ENCODE data around the gene STK4. TPM values are rescaled to one million over a fixed set of nuclear protein-coding genes. Genes with fewer than 3 reads are reported as not detected.

STK4 gene
- total and polyA plus RNA-seq, 2 of the 4 experiments (the other 2 are of a cell fraction) = 10.2 to 22.2 TPM

GRCh38 chr20:44952731-44953130 lies 13.6 kb upstream of the STK4 start:
- 86% methylated on average over 1 of the region's 1 CpG; no CpG with 5 or more reads in 1 of the 2 experiments for WGBS, 2 experiments (ENCODE audit: extremely low coverage in 2 of 2, insufficient read length in 1 of 2)
- Histone ChIP-seq H2BK120ac (ENCODE audit: low read depth, low read length) (no peak overlapping the region), H2AK9ac (replicated peaks; ENCODE audit: low read depth, low read length, poor library complexity) (no peak overlapping the region), H3K4me1 (ENCODE audit: control insufficient read depth, insufficient read depth, low read length) (no peaks in the 10 kb centered on the region), H3K27ac (ENCODE audit: insufficient read depth, low read length) (no peak overlapping the region), H3K79me1 (ENCODE audit: low read depth in 1 of 2, low read length in 2 of 2) (peaks cover 33 to 46% of the 10 kb centered on the region in 2 experiments), H3K9me1 (ENCODE audit: insufficient read depth, low read length) (peaks cover 3% of the 10 kb centered on the region; the same call in 1 of the 2 replicates), H4K91ac (ENCODE audit: insufficient read depth, low read depth, low read length) (no peak overlapping the region), H3K4me2 (ENCODE audit: low read depth, low read length) (no peak overlapping the region), H2BK5ac (ENCODE audit: low read depth, low read length, poor library complexity, severe bottlenecking) (no peak overlapping the region), H3K4ac (ENCODE audit: low read depth, low read length) (no peak overlapping the region), H3K9me3 (ENCODE audit: control insufficient read depth, insufficient read depth, low read length) (no peaks in the 10 kb centered on the region), H2AK5ac (ENCODE audit: low read depth, low read length) (no peak overlapping the region), H3K9ac (ENCODE audit: low read depth, low read length) (no peak overlapping the region), H4K20me1 (ENCODE audit: insufficient read depth, low read length) (no peaks in the 10 kb centered on the region), H2AFZ (replicated peaks; ENCODE audit: low read length, poor library complexity) (no peak overlapping the region), H2BK20ac (ENCODE audit: low read depth, low read length) (no peak overlapping the region), H3K27me3 (ENCODE audit: control insufficient read depth, insufficient read depth, low read length) (no peaks in the 10 kb centered on the region), H3K56ac (ENCODE audit: extremely low read depth, insufficient read depth, low read length) (no peak overlapping the region), H3K36me3 (ENCODE audit: control insufficient read depth, insufficient read depth, low read length) (peaks cover 61% of the 10 kb centered on the region), H3K18ac (ENCODE audit: low read depth, low read length) (no peak overlapping the region), H2BK15ac (ENCODE audit: low read depth, low read length) (no peak overlapping the region), H4K5ac (ENCODE audit: low read depth, low read length) (no peak overlapping the region), H3K14ac (replicated peaks; ENCODE audit: low read depth, low read length) (no peak overlapping the region), H3K23ac (ENCODE audit: low read depth, low read length) (no peak overlapping the region), H3K4me3 (ENCODE audit: insufficient read depth, low read depth, low read length) (no peak overlapping the region), H4K8ac (ENCODE audit: low read depth in 2 of 2, low read length in 2 of 2) (no peak overlapping the region)
- no peak for TF ChIP-seq MAZ (IDR thresholded peaks at IDR 0.05; ENCODE audit: borderline replicate concordance, low read depth, low read length)
- no peak for TF ChIP-seq MAFK (IDR thresholded peaks at IDR 0.05; ENCODE audit: low read depth, low read length)
- TF ChIP-seq RCOR1 (IDR thresholded peaks at IDR 0.05; ENCODE audit: insufficient replicate concordance, low read length) = no peak
- no TSS peak for BruUV-seq (replicated peaks)
- intact Hi-C loops (cut with micrococcal nuclease) = no loop called here
- no peak for ATAC-seq (ENCODE audit: low read depth)
- CTCF ChIA-PET = no interaction called here
- in situ Hi-C loops (cut with MboI; ENCODE audit: low sequenced_read_pairs) = no loop called here
- dilution Hi-C loops (cut with HindIII; ENCODE audit: low sequenced_read_pairs, unreplicated experiment) = no loop called here
- POLR2A ChIA-PET (ENCODE audit: unreplicated experiment) = no interaction called here
- no peak for DNase-seq
